Mucosa of descending colon (tissue), 3 donors: ENCODE results near the gene LRRC23. TPM values are rescaled to one million over a fixed set of nuclear protein-coding genes. Genes with fewer than 3 reads are reported as not detected.

Experiments
- ATAC-seq: fragments of 200-7000 bp; cut with Tn5 transposase; one replicate; pipeline ENCODE4 v1.9.1; 2020; ENCODE audit warnings: mild to moderate bottlenecking, moderate library complexity
- DNase-seq, 3 donors: peaks; one replicate each; pipeline ENCODE4 v3.0.0-alpha.2; 2020
- H3K36me3 ChIP-seq: fragments of 200-600 bp; one replicate; pipeline ENCODE4 v1.8.0; 2021; ENCODE audit warnings: low read depth, mild to moderate bottlenecking
- H3K4me1 ChIP-seq: fragments of 200-600 bp; one replicate; pipeline ENCODE4 v1.8.0; 2021; ENCODE audit warnings: low read depth, mild to moderate bottlenecking
- H3K4me3 ChIP-seq: fragments of 200-600 bp; one replicate; pipeline ENCODE4 v1.8.0; 2021; ENCODE audit warnings: mild to moderate bottlenecking
- H3K9me3 ChIP-seq: fragments of 200-600 bp; one replicate; pipeline ENCODE4 v1.8.0; 2021; ENCODE audit warnings: mild to moderate bottlenecking
- CTCF ChIP-seq: fragments of 200-600 bp; IDR thresholded peaks from one replicate; pipeline ENCODE4 v1.8.0; 2022; ENCODE audit warnings: antibody characterized with exemption, mild to moderate bottlenecking
- intact Hi-C, 2 donors: fragments of 100-400 bp; cut with DNase I in 1 of 2; cut with micrococcal nuclease in 1 of 2; formaldehyde crosslinking; loops; one replicate each; pipeline versions ENCODE4 v1.11.0 to v1.11.1; 2022; cut with DNase I, micrococcal nuclease
- total RNA-seq, 3 donors: library from RNA; stranded (reverse); fragmentation: NEBNext Ultra II Directional in 2 of 3; extraction: Animal tissue kit (Norgen Biotek cat#: 25700) in 2 of 3; gene quantifications; one replicate each; pipeline versions ENCODE4 v1.2.1 to v1.2.4, GENCODE V29; 2021 to 2023
- donor health status: DM: no; HTN: no; CAD: no; lungs with moderate emphysema.
- donor health status: DM: no; HTN: no; CAD: no.
- donor health status: DM: no; HTN: yes; CAD: no.

LRRC23 gene
- total RNA-seq, 3 donors from 2014 or later: 4.7 to 11.8 (median 4.9) TPM

DNA sequence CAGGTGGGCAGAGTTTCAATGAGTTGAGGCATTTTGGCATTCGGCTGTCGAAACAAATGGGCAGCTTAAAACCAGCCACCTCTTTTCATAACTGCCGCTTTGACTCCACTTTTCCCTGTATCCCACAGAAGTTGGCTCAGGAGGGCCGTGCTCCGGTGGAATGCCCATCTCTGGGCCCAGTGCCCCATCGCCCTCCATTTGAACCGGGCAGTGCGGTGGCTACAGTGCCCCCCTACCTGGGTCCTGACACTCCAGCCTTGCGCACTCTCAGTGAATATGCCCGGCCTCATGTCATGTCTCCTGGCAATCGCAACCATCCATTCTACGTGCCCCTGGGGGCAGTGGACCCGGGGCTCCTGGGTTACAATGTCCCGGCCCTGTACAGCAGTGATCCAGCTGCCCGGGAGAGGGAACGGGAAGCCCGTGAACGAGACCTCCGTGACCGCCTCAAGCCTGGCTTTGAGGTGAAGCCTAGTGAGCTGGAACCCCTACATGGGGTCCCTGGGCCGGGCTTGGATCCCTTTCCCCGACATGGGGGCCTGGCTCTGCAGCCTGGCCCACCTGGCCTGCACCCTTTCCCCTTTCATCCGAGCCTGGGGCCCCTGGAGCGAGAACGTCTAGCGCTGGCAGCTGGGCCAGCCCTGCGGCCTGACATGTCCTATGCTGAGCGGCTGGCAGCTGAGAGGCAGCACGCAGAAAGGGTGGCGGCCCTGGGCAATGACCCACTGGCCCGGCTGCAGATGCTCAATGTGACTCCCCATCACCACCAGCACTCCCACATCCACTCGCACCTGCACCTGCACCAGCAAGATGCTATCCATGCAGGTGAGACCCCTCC is 34.0 kb downstream of the LRRC23 start:
- no peak for TF ChIP-seq CTCF
- no peaks in the 10 kb centered on the region for H3K9me3 ChIP-seq
- intact Hi-C loops: no loop called here
- peak overlapping the region; percentile 21 for H3K4me3 ChIP-seq
- DNase-seq (peak; percentile 32 to 72 (median 59)), ATAC-seq (no peak)
- peaks cover 29% of the 10 kb centered on the region for H3K4me1 ChIP-seq
- H3K36me3 ChIP-seq: peaks cover 3% of the 10 kb centered on the region

DNA sequence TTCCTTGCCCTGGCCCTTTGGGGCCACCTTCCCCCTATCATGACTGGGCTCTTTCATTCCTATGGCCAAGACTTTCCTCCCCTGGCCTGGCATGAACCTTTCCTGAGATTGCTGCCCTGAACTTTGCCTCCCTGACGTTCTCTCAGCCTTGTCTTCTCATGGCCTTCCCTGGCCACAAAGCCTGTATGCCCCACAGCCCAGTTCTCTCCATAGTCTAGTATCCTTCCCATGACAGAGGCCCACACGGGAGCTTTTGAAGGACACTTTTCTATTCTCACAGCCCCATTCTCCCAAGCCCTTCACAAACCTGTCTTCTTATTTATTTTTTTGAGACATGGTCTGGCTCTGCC is 34.5 kb downstream of the LRRC23 start:
- no peak overlapping the region for H3K4me3 ChIP-seq
- TF ChIP-seq CTCF: no peak
- no peak for DNase-seq
- intact Hi-C loops: no loop called here
- H3K9me3 ChIP-seq: no peaks in the 10 kb centered on the region
- ATAC-seq: no peak
- peaks cover 6% of the 10 kb centered on the region for H3K36me3 ChIP-seq
- H3K4me1 ChIP-seq: peaks cover 23% of the 10 kb centered on the region

- ATAC-seq: no peak
- Histone ChIP-seq H3K4me1 (peaks cover 38% of the 10 kb centered on the region), H3K4me3 (no peak overlapping the region), H3K9me3 (no peaks in the 10 kb centered on the region), H3K36me3 (peaks cover 6% of the 10 kb centered on the region)
- intact Hi-C loops: no loop called here
- peak in 2 of 3 donors; percentile 51 to 56 for DNase-seq
- no peak for TF ChIP-seq CTCF
These were observed 36.6 kb downstream of the LRRC23 start for GRCh38 chr12:6941267-6941666.

DNA sequence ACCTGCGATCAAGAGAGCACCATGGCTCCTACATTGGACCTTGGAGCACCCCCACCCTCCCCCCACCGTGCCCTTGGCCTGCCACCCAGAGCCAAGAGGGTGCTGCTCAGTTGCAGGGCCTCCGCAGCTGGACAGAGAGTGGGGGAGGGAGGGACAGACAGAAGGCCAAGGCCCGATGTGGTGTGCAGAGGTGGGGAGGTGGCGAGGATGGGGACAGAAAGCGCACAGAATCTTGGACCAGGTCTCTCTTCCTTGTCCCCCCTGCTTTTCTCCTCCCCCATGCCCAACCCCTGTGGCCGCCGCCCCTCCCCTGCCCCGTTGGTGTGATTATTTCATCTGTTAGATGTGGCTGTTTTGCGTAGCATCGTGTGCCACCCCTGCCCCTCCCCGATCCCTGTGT is 37.2 kb downstream of the LRRC23 start:
- intact Hi-C loops: no loop called here
- no peaks in the 10 kb centered on the region for H3K9me3 ChIP-seq
- ATAC-seq (no peak), DNase-seq (peak in 2 of 3 donors; percentile 40 to 58)
- no peak overlapping the region for H3K4me3 ChIP-seq
- H3K4me1 ChIP-seq: peaks cover 38% of the 10 kb centered on the region
- TF ChIP-seq CTCF: no peak
- peaks cover 6% of the 10 kb centered on the region for H3K36me3 ChIP-seq

DNA sequence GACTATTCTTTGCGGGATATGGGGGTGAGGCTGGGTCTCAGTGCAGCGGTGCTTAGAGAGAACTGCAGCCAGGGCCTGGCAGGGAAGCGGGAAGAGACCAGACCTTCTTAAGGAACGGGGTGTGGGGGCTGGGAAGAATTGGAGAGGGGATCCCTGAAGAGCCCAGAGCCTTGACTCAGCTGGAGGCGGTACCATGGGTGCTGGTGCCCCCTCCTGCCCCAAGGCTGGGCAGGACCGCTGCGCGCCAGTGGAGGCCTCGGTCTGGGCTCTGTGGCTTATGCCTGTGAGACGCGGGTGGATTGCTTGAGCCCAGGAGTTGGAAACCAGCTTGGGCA is 37.7 kb downstream of the LRRC23 start:
- DNase-seq (peak; percentile 32 to 61 (median 41)), ATAC-seq (no peak)
- intact Hi-C loops: no loop called here
- no peak for TF ChIP-seq CTCF
- Histone ChIP-seq H3K4me3 (no peak overlapping the region), H3K9me3 (no peaks in the 10 kb centered on the region), H3K4me1 (peaks cover 35% of the 10 kb centered on the region), H3K36me3 (peaks cover 6% of the 10 kb centered on the region)
